HepG2 (cell line): ENCODE data around the gene EIF4EBP3. TPM values are rescaled to one million over a fixed set of nuclear protein-coding genes. Genes with fewer than 3 reads are reported as not detected.

Experiments
- AHR ChIP-seq: IDR thresholded peaks from 2 replicates; pipeline ENCODE4 v1.6.1; 2018; ENCODE audit warnings: missing genetic modification reagents, missing compliant biosample characterization
- ERF ChIP-seq: IDR thresholded peaks from 2 replicates; pipeline ENCODE4 v1.6.1; 2018; ENCODE audit warnings: missing biosample characterization, missing genetic modification reagents
- IKZF4 ChIP-seq: sonication (generic); formaldehyde crosslinking; IDR thresholded peaks from 2 replicates; pipeline ENCODE4 v1.5.1; 2020; ENCODE audit warnings: borderline replicate concordance, mild to moderate bottlenecking, low read depth, missing genetic modification reagents; ENCODE audit errors: not compliant biosample characterization
- RFX5 ChIP-seq: IDR thresholded peaks from 2 replicates; pipeline ENCODE4 v1.6.1; 2011; ENCODE audit warnings: low read depth, low read length, improper control_type of control experiment
- SRY ChIP-seq: sonication (generic); formaldehyde crosslinking; IDR thresholded peaks from 2 replicates; pipeline ENCODE4 v1.8.0; 2022; ENCODE audit warnings: mild to moderate bottlenecking, missing genetic modification reagents
- ZNF12 ChIP-seq: sonication (generic); formaldehyde crosslinking; IDR thresholded peaks from 2 replicates; pipeline ENCODE4 v1.5.0; 2020; ENCODE audit warnings: missing genetic modification reagents
- ZNF296 ChIP-seq: sonication (generic); formaldehyde crosslinking; conservative IDR thresholded peaks from 2 replicates; pipeline ENCODE4 v1.5.0; 2020; ENCODE audit warnings: mild to moderate bottlenecking, missing genetic modification reagents
- ZNF660 ChIP-seq: sonication (generic); formaldehyde crosslinking; IDR thresholded peaks from 2 replicates; pipeline ENCODE4 v1.5.1; 2020; ENCODE audit warnings: mild to moderate bottlenecking, low read depth, missing genetic modification reagents, borderline replicate concordance
- ZNF75D ChIP-seq: sonication (generic); formaldehyde crosslinking; IDR thresholded peaks from 2 replicates; pipeline ENCODE4 v1.8.1; 2023; ENCODE audit warnings: missing genetic modification reagents, mild to moderate bottlenecking, borderline replicate concordance
- polyA plus RNA-seq, 8 experiments: library from polyadenylated mRNA; depleted of rRNA in 3 of 8; stranded (reverse) in 7 of 8; unstranded in 1 of 8; fragments of >200 nt; fragmentation: Illumina TruSeq in 4 of 8; extraction: Trizol in 4 of 8; gene quantifications; 2 replicates each; pipeline versions ENCODE4 v1.2.1 to v1.2.3, GENCODE V29; 2011 to 2016; ENCODE audit warnings: low read depth in 4 of 8, missing spikeins in 1 of 8, mixed read lengths in 1 of 8; ENCODE audit not compliant: insufficient read depth in 1 of 8
- total RNA-seq, 5 experiments: library from RNA; depleted of rRNA; stranded (reverse); fragments of >200 nt; fragmentation: Illumina TruSeq; extraction: Trizol; gene quantifications; 2 replicates each; pipeline ENCODE4 v1.2.3, GENCODE V29; 2016; ENCODE audit warnings: low read depth in 1 of 5
- TF ChIP-seq, protein P1 (sequence below): sonication (generic); formaldehyde crosslinking; IDR thresholded peaks from 2 replicates; pipeline ENCODE4 v1.4.0; 2020; ENCODE audit warnings: missing genetic modification reagents, low read depth, mild to moderate bottlenecking, borderline replicate concordance
- TF ChIP-seq, protein P2 (sequence below): sonication (generic); formaldehyde crosslinking; IDR thresholded peaks from 2 replicates; pipeline ENCODE4 v1.5.1; 2020; ENCODE audit warnings: mild to moderate bottlenecking, missing genetic modification reagents, moderate library complexity
- TF ChIP-seq, protein P3 (sequence below): sonication (generic); formaldehyde crosslinking; IDR thresholded peaks from 2 replicates; pipeline ENCODE4 v1.5.0; 2020; ENCODE audit warnings: missing genetic modification reagents
- TF ChIP-seq, protein P4 (sequence below): sonication (generic); formaldehyde crosslinking; IDR thresholded peaks from 2 replicates; pipeline ENCODE4 v1.4.0; 2020; ENCODE audit warnings: missing genetic modification reagents
- TF ChIP-seq, protein P5 (sequence below): sonication (generic); formaldehyde crosslinking; conservative IDR thresholded peaks from 2 replicates; pipeline ENCODE4 v1.5.0; 2020; ENCODE audit warnings: missing genetic modification reagents

The EIF4EBP3 gene
- total and polyA plus RNA-seq, 2 of the 13 experiments (the other 11 are each of a cell fraction or from before 2014, with no cell fraction given), result 0.61 to 1.7 TPM

DNA sequence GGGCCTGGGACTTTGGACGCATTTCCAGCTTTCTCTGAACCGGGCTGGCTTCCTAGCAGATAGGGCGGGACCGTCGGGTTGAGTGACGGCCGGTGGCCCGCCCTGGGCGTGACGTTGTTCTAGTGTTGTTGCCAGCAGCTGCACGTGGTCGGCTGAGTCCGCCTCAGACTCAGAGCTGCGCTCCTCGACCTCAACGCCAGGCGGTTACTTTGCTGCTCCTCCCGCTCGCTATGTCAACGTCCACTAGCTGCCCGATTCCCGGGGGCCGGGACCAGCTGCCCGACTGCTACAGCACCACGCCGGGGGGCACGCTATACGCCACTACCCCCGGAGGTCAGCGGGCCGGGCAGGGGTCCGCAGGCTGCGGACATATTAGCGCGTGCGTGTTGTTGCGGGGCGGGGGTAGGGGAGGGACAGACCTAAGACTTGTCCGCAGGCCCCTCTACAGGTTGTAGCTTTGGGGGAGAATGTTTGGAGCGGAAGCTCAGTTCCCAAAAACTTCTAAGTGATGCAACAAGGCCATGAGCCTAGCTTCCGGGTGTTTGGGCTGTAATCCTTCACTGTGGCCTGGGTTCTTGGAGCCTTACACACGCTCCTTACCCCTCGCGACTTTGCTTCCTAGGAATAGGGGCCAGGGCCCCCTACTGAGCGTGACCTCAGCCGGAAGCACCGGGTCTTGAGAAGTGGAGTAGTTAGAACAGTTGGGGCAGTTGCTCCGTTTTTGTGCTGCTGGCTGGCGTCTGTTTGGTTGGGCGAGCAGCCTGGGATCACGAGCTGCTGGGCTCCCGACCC lies at the start of gene EIF4EBP3 (continued):
- no peak for TF ChIP-seq AHR
- TF ChIP-seq, protein P1, sequence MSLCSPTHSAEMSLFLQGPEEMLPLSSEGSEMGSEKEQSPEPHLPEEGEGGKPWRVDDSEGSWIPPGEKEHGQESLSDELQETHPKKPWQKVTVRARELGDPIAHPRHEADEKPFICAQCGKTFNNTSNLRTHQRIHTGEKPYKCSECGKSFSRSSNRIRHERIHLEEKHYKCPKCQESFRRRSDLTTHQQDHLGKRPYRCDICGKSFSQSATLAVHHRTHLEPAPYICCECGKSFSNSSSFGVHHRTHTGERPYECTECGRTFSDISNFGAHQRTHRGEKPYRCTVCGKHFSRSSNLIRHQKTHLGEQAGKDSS (CRISPR knock-in tag), result no peak; the same call in 1 of the 2 replicates
- TF ChIP-seq, protein P2, sequence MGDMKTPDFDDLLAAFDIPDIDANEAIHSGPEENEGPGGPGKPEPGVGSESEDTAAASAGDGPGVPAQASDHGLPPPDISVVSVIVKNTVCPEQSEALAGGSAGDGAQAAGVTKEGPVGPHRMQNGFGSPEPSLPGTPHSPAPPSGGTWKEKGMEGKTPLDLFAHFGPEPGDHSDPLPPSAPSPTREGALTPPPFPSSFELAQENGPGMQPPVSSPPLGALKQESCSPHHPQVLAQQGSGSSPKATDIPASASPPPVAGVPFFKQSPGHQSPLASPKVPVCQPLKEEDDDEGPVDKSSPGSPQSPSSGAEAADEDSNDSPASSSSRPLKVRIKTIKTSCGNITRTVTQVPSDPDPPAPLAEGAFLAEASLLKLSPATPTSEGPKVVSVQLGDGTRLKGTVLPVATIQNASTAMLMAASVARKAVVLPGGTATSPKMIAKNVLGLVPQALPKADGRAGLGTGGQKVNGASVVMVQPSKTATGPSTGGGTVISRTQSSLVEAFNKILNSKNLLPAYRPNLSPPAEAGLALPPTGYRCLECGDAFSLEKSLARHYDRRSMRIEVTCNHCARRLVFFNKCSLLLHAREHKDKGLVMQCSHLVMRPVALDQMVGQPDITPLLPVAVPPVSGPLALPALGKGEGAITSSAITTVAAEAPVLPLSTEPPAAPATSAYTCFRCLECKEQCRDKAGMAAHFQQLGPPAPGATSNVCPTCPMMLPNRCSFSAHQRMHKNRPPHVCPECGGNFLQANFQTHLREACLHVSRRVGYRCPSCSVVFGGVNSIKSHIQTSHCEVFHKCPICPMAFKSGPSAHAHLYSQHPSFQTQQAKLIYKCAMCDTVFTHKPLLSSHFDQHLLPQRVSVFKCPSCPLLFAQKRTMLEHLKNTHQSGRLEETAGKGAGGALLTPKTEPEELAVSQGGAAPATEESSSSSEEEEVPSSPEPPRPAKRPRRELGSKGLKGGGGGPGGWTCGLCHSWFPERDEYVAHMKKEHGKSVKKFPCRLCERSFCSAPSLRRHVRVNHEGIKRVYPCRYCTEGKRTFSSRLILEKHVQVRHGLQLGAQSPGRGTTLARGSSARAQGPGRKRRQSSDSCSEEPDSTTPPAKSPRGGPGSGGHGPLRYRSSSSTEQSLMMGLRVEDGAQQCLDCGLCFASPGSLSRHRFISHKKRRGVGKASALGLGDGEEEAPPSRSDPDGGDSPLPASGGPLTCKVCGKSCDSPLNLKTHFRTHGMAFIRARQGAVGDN (CRISPR knock-in tag), result peak; percentile 99
- no peak for TF ChIP-seq ZNF660 (CRISPR knock-in tag)
- peak; percentile 84 for TF ChIP-seq IKZF4
- TF ChIP-seq, protein P3, sequence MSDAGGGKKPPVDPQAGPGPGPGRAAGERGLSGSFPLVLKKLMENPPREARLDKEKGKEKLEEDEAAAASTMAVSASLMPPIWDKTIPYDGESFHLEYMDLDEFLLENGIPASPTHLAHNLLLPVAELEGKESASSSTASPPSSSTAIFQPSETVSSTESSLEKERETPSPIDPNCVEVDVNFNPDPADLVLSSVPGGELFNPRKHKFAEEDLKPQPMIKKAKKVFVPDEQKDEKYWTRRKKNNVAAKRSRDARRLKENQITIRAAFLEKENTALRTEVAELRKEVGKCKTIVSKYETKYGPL, result no peak
- no peak; the same call in 1 of the 2 replicates for TF ChIP-seq ZNF12 (CRISPR knock-in tag)
- TF ChIP-seq, protein P4, sequence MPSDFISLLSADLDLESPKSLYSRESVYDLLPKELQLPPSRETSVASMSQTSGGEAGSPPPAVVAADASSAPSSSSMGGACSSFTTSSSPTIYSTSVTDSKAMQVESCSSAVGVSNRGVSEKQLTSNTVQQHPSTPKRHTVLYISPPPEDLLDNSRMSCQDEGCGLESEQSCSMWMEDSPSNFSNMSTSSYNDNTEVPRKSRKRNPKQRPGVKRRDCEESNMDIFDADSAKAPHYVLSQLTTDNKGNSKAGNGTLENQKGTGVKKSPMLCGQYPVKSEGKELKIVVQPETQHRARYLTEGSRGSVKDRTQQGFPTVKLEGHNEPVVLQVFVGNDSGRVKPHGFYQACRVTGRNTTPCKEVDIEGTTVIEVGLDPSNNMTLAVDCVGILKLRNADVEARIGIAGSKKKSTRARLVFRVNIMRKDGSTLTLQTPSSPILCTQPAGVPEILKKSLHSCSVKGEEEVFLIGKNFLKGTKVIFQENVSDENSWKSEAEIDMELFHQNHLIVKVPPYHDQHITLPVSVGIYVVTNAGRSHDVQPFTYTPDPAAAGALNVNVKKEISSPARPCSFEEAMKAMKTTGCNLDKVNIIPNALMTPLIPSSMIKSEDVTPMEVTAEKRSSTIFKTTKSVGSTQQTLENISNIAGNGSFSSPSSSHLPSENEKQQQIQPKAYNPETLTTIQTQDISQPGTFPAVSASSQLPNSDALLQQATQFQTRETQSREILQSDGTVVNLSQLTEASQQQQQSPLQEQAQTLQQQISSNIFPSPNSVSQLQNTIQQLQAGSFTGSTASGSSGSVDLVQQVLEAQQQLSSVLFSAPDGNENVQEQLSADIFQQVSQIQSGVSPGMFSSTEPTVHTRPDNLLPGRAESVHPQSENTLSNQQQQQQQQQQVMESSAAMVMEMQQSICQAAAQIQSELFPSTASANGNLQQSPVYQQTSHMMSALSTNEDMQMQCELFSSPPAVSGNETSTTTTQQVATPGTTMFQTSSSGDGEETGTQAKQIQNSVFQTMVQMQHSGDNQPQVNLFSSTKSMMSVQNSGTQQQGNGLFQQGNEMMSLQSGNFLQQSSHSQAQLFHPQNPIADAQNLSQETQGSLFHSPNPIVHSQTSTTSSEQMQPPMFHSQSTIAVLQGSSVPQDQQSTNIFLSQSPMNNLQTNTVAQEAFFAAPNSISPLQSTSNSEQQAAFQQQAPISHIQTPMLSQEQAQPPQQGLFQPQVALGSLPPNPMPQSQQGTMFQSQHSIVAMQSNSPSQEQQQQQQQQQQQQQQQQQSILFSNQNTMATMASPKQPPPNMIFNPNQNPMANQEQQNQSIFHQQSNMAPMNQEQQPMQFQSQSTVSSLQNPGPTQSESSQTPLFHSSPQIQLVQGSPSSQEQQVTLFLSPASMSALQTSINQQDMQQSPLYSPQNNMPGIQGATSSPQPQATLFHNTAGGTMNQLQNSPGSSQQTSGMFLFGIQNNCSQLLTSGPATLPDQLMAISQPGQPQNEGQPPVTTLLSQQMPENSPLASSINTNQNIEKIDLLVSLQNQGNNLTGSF, result no peak
- peak; percentile 78 for TF ChIP-seq ERF (CRISPR knock-in tag)
- no peak for TF ChIP-seq ZNF75D
- TF ChIP-seq ZNF296 (CRISPR knock-in tag), result no peak
- peak; percentile 83 for TF ChIP-seq RFX5
- TF ChIP-seq, protein P5, sequence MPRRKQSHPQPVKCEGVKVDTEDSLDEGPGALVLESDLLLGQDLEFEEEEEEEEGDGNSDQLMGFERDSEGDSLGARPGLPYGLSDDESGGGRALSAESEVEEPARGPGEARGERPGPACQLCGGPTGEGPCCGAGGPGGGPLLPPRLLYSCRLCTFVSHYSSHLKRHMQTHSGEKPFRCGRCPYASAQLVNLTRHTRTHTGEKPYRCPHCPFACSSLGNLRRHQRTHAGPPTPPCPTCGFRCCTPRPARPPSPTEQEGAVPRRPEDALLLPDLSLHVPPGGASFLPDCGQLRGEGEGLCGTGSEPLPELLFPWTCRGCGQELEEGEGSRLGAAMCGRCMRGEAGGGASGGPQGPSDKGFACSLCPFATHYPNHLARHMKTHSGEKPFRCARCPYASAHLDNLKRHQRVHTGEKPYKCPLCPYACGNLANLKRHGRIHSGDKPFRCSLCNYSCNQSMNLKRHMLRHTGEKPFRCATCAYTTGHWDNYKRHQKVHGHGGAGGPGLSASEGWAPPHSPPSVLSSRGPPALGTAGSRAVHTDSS (CRISPR knock-in tag), result no peak
- peak; percentile 45; the same call in 1 of the 2 replicates for TF ChIP-seq SRY
